NCI-H748 (cell line): Measurements from ENCODE around the gene TXNDC17.
"Not testable (repeated sequence)": the region's sequence is repeated elsewhere in the genome, so short reads cannot be mapped to it uniquely, and the experiment has no call there.

Experiments
- DNase-seq: peaks from one replicate; lab custom pipeline; 2025; ENCODE audit not compliant: unreplicated experiment; lab: John Stamatoyannopoulos, UW

The TXNDC17 gene

GRCh38 chr17:6682339-6682738 is 41.5 kb downstream of the TXNDC17 start:
- DNase-seq = no peak

- peak; percentile 49 for DNase-seq
Observed at GRCh38 chr17:6683081-6683684, 42.3 kb downstream of the TXNDC17 start.

- DNase-seq = no peak
Observed at GRCh38 chr17:6683730-6684459, 43.0 kb downstream of the TXNDC17 start.

GRCh38 chr17:6684460-6684783 is 43.6 kb downstream of the TXNDC17 start:
- no peak for DNase-seq

GRCh38 chr17:6684881-6685767 is 44.3 kb downstream of the TXNDC17 start:
- no peak for DNase-seq

- DNase-seq = peak; percentile 40
Observed at GRCh38 chr17:6686026-6686425, 45.2 kb downstream of the TXNDC17 start.

GRCh38 chr17:6688944-6689343 is 48.1 kb downstream of the TXNDC17 start:
- no peak for DNase-seq

- no peak for DNase-seq
Observed at GRCh38 chr17:6690641-6691040, 49.8 kb downstream of the TXNDC17 start.

- no peak for DNase-seq
Observed at GRCh38 chr17:6691546-6691945, 50.7 kb downstream of the TXNDC17 start.

- not testable (repeated sequence) for DNase-seq
Observed at GRCh38 chr17:6691958-6692357, 51.1 kb downstream of the TXNDC17 start.
